ENCODE data around the gene CXCL14.

GRCh38 chr5:135625061-135625460 lies 46.3 kb upstream of the CXCL14 start:
- TF ChIP-seq CTCF (IDR thresholded peaks at IDR 0.05): no peak
- TF ChIP-seq POLR2AphosphoS5 (IDR thresholded peaks at IDR 0.05): no peak
